Measurements from ENCODE around the gene PSMD11. TPM values are rescaled to one million over a fixed set of nuclear protein-coding genes. Genes with fewer than 3 reads are reported as not detected.

PSMD11 gene
- total RNA-seq, 1 experiment from 2014 or later = 212 TPM

GRCh38 chr17:32461498-32461852 is 17.2 kb downstream of the PSMD11 start:
- TF ChIP-seq TCF7L2 (IDR thresholded peaks at IDR 0.05; ENCODE audit: low read depth, low read length) = no peak
- Histone ChIP-seq H3K4me1 (ENCODE audit: control insufficient read depth, insufficient read depth, low read length) (no peaks in the 10 kb centered on the region), H3K4me3 (ENCODE audit: low read depth in 2 of 2, low read length in 2 of 2) (no peak overlapping the region), H3K36me3 (ENCODE audit: control insufficient read depth, insufficient read depth, low read length) (peaks cover 27% of the 10 kb centered on the region; the same call in 1 of the 2 replicates), H3K9me3 (ENCODE audit: control insufficient read depth, insufficient read depth, low read depth, low read length) (no peaks in the 10 kb centered on the region), H3K27me3 (ENCODE audit: control insufficient read depth, insufficient read depth, low read length) (no peaks in the 10 kb centered on the region), H3K27ac (ENCODE audit: low read length) (no peak overlapping the region)
- DNase-seq (ENCODE audit: low read depth, low spot score) (no peak), ATAC-seq (peak; percentile 64)
- BruUV-seq (replicated peaks) = no TSS peak
- CTCF ChIA-PET = interaction anchor here (0.6 to 1.0 kb wide), 7 partner anchors 10 to 316 kb away, joined by 3 to 6 read pairs (median 4); no protein-coding TSS in a partner anchor
- intact Hi-C loops (cut with micrococcal nuclease; ENCODE audit: unreplicated experiment) (no loop called here), in situ Hi-C loops (cut with HindIII; ENCODE audit: low pct_unique_long_range_greater_than_20kb, low sequenced_read_pairs) (no loop called here)
- POLR2A ChIA-PET = no interaction called here

- intact Hi-C loops (cut with micrococcal nuclease; ENCODE audit: unreplicated experiment) = no loop called here
- ATAC-seq (peak; percentile 70), DNase-seq (ENCODE audit: low read depth, low spot score) (no peak)
- peaks cover 27% of the 10 kb centered on the region; the same call in 1 of the 2 replicates for H3K36me3 ChIP-seq (ENCODE audit: control insufficient read depth, insufficient read depth, low read length)
- ChIA-PET POLR2A (no interaction called here), CTCF (interaction anchor here (0.6 to 1.0 kb wide), 6 partner anchors 9 to 185 kb away, joined by 3 to 4 read pairs (median 3); no protein-coding TSS in a partner anchor)
- no peak overlapping the region for H3K4me3 ChIP-seq (ENCODE audit: low read depth in 2 of 2, low read length in 2 of 2)
- BruUV-seq (replicated peaks) = TSS peak; percentile 41
- H3K9me3 ChIP-seq (ENCODE audit: control insufficient read depth, insufficient read depth, low read depth, low read length) = no peaks in the 10 kb centered on the region
- H3K4me1 ChIP-seq (ENCODE audit: control insufficient read depth, insufficient read depth, low read length) = no peaks in the 10 kb centered on the region
- TF ChIP-seq, protein P1, sequence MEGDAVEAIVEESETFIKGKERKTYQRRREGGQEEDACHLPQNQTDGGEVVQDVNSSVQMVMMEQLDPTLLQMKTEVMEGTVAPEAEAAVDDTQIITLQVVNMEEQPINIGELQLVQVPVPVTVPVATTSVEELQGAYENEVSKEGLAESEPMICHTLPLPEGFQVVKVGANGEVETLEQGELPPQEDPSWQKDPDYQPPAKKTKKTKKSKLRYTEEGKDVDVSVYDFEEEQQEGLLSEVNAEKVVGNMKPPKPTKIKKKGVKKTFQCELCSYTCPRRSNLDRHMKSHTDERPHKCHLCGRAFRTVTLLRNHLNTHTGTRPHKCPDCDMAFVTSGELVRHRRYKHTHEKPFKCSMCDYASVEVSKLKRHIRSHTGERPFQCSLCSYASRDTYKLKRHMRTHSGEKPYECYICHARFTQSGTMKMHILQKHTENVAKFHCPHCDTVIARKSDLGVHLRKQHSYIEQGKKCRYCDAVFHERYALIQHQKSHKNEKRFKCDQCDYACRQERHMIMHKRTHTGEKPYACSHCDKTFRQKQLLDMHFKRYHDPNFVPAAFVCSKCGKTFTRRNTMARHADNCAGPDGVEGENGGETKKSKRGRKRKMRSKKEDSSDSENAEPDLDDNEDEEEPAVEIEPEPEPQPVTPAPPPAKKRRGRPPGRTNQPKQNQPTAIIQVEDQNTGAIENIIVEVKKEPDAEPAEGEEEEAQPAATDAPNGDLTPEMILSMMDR (IDR thresholded peaks at IDR 0.05) = peak; percentile 70
- TF ChIP-seq POLR2AphosphoS5 (IDR thresholded peaks at IDR 0.05; ENCODE audit: low read depth, low read length) = no peak
- in situ Hi-C loops (cut with HindIII; ENCODE audit: low pct_unique_long_range_greater_than_20kb, low sequenced_read_pairs) = no loop called here
- no peak overlapping the region for H3K27ac ChIP-seq (ENCODE audit: low read length)
- no peaks in the 10 kb centered on the region for H3K27me3 ChIP-seq (ENCODE audit: control insufficient read depth, insufficient read depth, low read length)
Measured at GRCh38 chr17:32461853-32462617, 17.7 kb downstream of the PSMD11 start.

GRCh38 chr17:32463304-32463703 is 19.0 kb downstream of the PSMD11 start:
- DNase-seq (ENCODE audit: low read depth, low spot score) = no peak
- in situ Hi-C loops (cut with HindIII; ENCODE audit: low pct_unique_long_range_greater_than_20kb, low sequenced_read_pairs) = no loop called here
- no peaks in the 10 kb centered on the region for H3K9me3 ChIP-seq (ENCODE audit: control insufficient read depth, insufficient read depth, low read depth, low read length)
- ChIA-PET POLR2A (no interaction called here), CTCF (interaction anchor here (0.9 to 1.1 kb wide), 3 partner anchors 13 to 25 kb away, joined by 3 read pairs; partner anchors contain the start of gene PSMD11)
- H3K27ac ChIP-seq (ENCODE audit: low read length) = no peak overlapping the region
- TF ChIP-seq TCF7L2 (IDR thresholded peaks at IDR 0.05; ENCODE audit: low read depth, low read length) (no peak), POLR2AphosphoS5 (IDR thresholded peaks at IDR 0.05; ENCODE audit: low read depth, low read length) (no peak)
- TF ChIP-seq, protein P1 (IDR thresholded peaks at IDR 0.05) = no peak
- TF ChIP-seq, protein P2, sequence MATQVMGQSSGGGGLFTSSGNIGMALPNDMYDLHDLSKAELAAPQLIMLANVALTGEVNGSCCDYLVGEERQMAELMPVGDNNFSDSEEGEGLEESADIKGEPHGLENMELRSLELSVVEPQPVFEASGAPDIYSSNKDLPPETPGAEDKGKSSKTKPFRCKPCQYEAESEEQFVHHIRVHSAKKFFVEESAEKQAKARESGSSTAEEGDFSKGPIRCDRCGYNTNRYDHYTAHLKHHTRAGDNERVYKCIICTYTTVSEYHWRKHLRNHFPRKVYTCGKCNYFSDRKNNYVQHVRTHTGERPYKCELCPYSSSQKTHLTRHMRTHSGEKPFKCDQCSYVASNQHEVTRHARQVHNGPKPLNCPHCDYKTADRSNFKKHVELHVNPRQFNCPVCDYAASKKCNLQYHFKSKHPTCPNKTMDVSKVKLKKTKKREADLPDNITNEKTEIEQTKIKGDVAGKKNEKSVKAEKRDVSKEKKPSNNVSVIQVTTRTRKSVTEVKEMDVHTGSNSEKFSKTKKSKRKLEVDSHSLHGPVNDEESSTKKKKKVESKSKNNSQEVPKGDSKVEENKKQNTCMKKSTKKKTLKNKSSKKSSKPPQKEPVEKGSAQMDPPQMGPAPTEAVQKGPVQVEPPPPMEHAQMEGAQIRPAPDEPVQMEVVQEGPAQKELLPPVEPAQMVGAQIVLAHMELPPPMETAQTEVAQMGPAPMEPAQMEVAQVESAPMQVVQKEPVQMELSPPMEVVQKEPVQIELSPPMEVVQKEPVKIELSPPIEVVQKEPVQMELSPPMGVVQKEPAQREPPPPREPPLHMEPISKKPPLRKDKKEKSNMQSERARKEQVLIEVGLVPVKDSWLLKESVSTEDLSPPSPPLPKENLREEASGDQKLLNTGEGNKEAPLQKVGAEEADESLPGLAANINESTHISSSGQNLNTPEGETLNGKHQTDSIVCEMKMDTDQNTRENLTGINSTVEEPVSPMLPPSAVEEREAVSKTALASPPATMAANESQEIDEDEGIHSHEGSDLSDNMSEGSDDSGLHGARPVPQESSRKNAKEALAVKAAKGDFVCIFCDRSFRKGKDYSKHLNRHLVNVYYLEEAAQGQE (IDR thresholded peaks at IDR 0.05; ENCODE audit: insufficient read depth in 1 of 2, low read depth in 2 of 2, low read length in 1 of 2) = no peak
- H3K4me1 ChIP-seq (ENCODE audit: control insufficient read depth, insufficient read depth, low read length) = no peaks in the 10 kb centered on the region
- H3K36me3 ChIP-seq (ENCODE audit: control insufficient read depth, insufficient read depth, low read length) = peaks cover 26% of the 10 kb centered on the region; the same call in 1 of the 2 replicates
- intact Hi-C loops (cut with micrococcal nuclease; ENCODE audit: unreplicated experiment) = no loop called here
- no peak overlapping the region for H3K4me3 ChIP-seq (ENCODE audit: low read depth in 2 of 2, low read length in 2 of 2)
- no peak for ATAC-seq
- no peaks in the 10 kb centered on the region for H3K27me3 ChIP-seq (ENCODE audit: control insufficient read depth, insufficient read depth, low read length)
- no TSS peak for BruUV-seq (replicated peaks)

Measured in Panc1 (cell line).